ENCODE results near the gene TM7SF2.
"Not testable (repeated sequence)": the region's sequence is repeated elsewhere in the genome, so short reads cannot be mapped to it uniquely, and the experiment has no call there.

Gene TM7SF2

DNA sequence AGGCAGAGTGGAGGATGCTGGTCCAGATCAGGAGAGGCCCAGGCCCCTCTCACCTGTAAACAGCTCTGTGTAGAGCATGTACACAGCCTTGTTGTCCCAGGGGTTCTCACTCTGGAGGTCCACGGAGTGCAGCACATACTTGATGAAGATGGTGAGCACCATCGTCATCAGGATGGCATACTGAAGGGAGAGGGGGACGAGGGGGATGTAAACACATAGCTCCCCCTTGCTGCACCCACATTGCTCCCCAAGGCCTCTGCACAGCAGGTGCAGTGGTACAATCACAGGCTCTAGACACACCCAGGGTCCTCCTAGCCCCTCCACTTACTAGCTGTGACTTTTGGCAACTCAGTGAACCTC lies 19.7 kb downstream of the TM7SF2 start:
- no peak for DNase-seq

DNA sequence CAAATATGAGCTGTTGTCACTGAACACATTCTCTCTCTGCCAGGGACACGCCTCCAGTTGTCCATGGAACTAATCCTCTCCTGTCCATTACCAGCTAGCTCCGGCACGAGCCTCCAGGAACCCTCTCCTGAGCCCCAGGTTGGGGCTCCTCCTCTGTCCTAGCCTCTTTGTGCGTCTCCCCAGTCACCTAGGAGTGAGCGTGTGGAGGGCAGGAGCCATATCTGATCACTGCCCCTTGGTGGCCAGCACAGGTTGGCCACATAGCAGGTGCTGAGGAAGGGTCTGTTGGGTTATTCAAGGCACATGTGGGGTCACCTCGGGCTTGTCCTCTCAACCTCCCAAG lies 20.2 kb downstream of the TM7SF2 start:
- DNase-seq = no peak

GRCh38 chr11:65132238-65132987 lies 20.7 kb downstream of the TM7SF2 start:
- DNase-seq = no peak

DNA sequence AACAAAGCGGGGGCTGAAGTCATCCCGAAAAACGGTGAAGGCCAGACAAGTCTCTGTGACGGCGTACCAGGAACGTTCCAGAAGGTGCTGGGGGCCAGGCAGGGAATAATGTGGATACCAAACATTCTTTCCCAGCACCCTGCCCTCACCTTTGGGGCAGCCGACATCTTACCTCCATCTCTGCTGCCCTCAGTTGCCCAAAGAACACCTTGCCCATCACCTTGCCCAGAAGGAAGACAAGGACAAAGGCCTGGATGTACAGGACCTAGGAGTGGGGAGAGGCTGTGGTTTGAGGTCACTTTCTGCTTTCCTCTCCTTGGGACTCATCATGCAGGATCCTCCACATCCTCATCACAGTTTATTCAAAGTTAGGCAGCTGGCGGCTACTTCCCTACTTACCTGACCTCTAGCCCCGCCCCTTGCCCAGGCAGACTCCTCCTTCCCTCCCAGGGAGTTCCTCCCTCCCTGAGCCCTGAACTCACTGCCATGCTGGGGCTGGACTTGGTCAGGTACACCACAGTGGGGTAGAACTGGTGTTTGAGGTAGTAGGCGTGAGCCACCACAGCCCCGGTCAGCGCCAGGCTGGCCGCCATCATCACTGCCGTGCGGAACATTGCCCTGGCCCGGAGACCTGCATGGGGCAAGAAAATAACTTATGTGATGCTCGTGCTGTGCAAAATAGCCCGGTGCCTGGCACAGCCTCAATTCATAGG lies 21.5 kb downstream of the TM7SF2 start:
- DNase-seq = no peak

- DNase-seq = no peak
Observed at GRCh38 chr11:65133724-65134123, 22.1 kb downstream of the TM7SF2 start.

- peak; percentile 81 for DNase-seq
Observed at GRCh38 chr11:65134240-65134951, 22.7 kb downstream of the TM7SF2 start, which contains the start of gene SYVN1. TSS of gene SYVN1 (minus strand) at chr11:65134519. CDS start at chr11:65133601, 918 bp downstream.

DNA sequence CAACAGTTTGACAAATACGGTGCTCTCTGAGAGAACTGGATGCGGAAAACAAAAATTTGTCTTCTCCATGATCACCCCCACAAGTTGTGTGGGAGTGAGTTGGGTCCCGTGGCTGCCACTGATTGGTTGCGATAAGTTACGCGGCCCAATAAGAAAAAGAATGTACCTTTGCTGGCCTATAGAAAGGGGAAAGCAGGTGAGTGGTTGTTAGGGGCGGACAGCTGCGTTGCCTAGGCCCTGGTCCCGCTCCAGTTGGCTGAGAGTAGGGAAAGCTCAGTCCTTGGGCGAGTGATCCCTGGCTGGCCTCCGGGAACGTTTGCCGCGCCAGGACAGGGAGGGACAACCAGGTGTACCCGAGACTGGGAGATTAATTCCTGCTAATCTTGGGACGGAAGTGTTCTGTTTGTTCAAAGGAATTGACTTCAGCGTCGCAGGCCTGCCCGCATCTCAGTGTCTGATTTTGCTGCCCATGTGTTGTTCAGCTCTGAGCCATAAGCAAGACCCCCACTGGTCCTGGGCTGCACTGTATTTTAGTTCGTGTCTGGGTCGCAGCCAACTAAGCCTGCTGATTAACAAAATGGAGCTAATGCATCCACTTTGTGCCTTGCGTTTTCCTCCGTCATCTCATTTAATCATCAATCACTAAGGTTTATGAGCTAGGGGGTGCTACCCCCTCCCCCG lies 23.4 kb downstream of the TM7SF2 start:
- DNase-seq = peak; percentile 91

- no peak for DNase-seq
Observed at GRCh38 chr11:65135633-65136145, 24.0 kb downstream of the TM7SF2 start.

DNA sequence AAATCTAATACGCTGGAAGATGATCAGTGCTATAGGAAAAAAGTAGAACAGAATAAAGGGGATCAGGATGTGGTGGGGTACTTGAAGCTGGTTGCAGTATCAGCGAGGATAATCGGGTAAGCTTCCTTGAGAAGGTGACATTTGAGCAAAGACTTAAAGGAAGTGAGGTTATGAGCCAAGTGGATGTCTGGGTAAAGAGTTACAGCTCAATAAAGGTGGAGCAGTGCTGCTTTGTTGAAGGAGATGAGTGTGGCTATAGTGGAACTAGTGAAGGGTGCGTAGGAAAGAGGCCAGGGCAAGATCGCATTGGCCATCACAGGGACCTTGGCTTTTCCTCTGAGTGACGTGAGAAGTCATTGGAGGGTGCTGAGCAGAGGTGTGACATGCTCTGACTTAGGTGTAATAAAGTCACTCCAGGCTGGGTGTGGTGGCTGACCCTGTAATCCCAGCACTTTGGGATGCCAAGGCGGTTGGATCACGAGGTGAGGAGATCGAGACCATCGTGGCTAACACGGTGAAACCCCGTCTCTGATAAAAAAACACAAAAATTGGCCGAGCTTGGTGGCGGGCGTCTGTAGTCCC lies 24.9 kb downstream of the TM7SF2 start:
- DNase-seq = no peak

- DNase-seq = no peak
Observed at GRCh38 chr11:65141896-65142494, 30.3 kb downstream of the TM7SF2 start.

GRCh38 chr11:65147352-65148075 lies 35.8 kb downstream of the TM7SF2 start:
- DNase-seq = no peak

GRCh38 chr11:65148657-65149056 lies 37.0 kb downstream of the TM7SF2 start:
- DNase-seq = no peak

- not testable (repeated sequence) for DNase-seq
Observed at GRCh38 chr11:65150131-65150508, 38.4 kb downstream of the TM7SF2 start.

GRCh38 chr11:65150509-65151299 lies 39.0 kb downstream of the TM7SF2 start:
- DNase-seq = no peak

DNA sequence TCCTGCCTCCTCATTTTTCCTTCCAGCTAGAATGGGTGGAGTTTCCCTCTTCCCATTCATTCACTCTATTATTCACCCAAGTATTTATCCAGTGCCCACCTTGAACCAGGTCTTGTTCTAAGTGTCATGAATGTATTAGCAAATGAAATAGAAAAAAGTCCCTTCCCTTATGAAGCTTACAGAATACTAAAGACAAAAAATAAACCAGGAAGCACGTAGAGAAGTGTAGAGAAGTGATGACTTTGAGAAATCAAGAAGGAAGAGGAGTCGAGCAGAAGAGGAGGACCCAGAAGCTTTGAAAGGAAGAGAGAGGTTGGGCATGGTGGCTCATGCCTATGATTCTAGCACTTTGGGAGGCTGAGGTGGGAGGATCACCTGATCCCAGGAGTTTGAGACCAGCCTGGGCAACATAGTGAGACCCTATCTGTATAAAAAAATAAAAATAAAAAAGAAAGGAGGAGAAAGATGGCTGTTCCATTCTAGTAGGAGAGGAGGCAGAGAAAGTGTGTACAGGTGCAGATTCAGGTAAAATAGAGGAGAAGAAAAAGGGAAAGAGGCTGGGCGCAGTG lies 39.7 kb downstream of the TM7SF2 start:
- DNase-seq = no peak

GRCh38 chr11:65152122-65152521 lies 40.5 kb downstream of the TM7SF2 start:
- DNase-seq = no peak

DNA sequence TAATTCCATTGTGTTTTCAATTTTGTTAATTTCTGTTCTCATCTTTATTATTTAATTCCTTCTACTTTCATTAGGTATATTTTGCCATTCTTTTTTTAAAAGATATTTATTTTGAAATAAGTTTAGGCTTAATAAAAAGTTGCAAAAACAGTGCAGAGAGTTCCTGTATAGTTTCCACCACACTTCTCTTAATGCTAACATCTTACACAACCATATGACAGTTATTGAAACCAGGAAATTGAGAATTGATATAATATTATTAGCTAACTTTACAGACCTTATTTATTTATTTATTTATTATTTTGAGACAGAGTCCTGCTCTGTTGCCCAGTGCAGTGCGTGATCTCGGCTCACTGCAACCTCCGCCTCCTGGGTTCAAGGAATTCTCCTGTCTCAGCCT lies 44.6 kb downstream of the TM7SF2 start:
- DNase-seq = no peak

DNA sequence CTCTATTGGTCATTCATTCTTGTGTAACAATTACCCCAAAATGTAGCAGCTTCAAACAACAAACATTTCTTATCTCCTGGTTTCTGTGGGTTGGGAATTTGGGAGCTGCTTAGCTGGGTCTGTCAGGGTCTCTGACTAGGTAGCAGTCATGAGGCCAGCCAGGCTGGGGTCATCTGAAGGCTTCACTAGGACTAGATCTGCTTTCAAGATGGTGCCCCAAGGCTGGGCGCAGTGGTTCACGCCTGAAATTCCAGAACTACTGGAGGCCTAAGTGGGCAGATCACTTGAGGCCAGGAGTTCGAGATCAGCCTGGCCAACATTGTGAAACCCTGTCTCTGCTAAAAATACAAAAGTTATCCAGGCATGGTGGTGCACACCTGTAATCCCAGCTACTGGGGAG lies 45.3 kb downstream of the TM7SF2 start:
- DNase-seq = no peak

DNA sequence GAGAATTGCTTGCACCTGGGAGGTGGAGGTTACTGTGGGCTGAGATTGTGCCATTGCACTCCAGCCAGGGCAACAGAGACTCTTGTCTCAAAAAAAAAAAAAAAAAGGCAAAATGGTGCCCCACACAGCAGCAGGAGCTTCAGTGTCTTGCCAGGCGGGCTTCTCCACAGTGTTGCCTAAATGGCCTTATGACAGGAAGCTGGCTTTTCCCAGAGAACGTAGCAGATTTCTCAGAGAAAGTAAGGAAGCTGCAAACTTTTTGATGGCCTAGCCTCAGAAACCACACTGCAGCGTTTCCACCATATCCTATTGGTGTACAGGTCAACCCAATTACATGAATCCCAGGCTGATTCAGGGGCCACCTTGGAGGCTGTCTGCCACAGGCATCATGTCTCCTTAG lies 45.7 kb downstream of the TM7SF2 start:
- no peak for DNase-seq

DNA sequence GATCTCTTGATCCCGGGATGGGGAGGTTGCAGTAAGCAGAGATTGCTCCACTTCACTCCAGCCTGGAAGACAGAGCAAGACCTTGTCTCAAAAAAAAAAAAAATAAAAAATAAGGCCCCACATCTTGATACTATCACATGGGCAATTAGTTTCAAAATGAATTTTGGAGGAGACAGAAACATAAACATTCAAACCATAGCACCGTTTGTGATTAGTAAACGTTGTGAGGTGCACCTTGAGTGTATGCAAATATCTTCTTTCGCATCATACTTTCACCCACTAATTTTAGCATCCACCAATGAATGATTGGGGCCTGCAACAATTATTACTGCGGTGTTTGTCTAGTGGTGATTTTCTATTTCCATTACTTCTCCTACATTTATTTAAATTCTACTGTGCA lies 47.3 kb downstream of the TM7SF2 start:
- no peak for DNase-seq
